ENCODE data around the gene FLYWCH1.

Gene FLYWCH1

GRCh38 chr16:2983706-2984136, 72.0 kb downstream of the FLYWCH1 start:
- peak; percentile 71 for DNase-seq (ENCODE audit: low read depth)

GRCh38 chr16:2985462-2985861, 73.7 kb downstream of the FLYWCH1 start:
- DNase-seq (ENCODE audit: low read depth): no peak

GRCh38 chr16:2985893-2986355, 74.2 kb downstream of the FLYWCH1 start:
- no peak for DNase-seq (ENCODE audit: low read depth)

- no peak for DNase-seq (ENCODE audit: low read depth)
These were observed 75.0 kb downstream of the FLYWCH1 start for GRCh38 chr16:2986623-2987188.

GRCh38 chr16:2987286-2987685, 75.6 kb downstream of the FLYWCH1 start:
- DNase-seq (ENCODE audit: low read depth): no peak

- no peak for DNase-seq (ENCODE audit: low read depth)
These were observed 76.1 kb downstream of the FLYWCH1 start for GRCh38 chr16:2987833-2988232.

GRCh38 chr16:2988590-2989099, 76.9 kb downstream of the FLYWCH1 start:
- DNase-seq (ENCODE audit: low read depth): no peak

GRCh38 chr16:2990891-2991290, 79.2 kb downstream of the FLYWCH1 start:
- no peak for DNase-seq (ENCODE audit: low read depth)

- no peak for DNase-seq (ENCODE audit: low read depth)
These were observed 80.0 kb downstream of the FLYWCH1 start for GRCh38 chr16:2991566-2992261.

GRCh38 chr16:2992383-2993081, 80.8 kb downstream of the FLYWCH1 start:
- DNase-seq (ENCODE audit: low read depth): no peak

GRCh38 chr16:2996298-2996697, 84.6 kb downstream of the FLYWCH1 start:
- no peak for DNase-seq (ENCODE audit: low read depth)

- DNase-seq (ENCODE audit: low read depth): no peak
These were observed 88.2 kb downstream of the FLYWCH1 start for GRCh38 chr16:2999929-3000328.

GRCh38 chr16:3000540-3000939, 88.8 kb downstream of the FLYWCH1 start:
- no peak for DNase-seq (ENCODE audit: low read depth)

Data from iris pigment epithelial cell (primary cell).